ENCODE data around the gene LAMA2.
"Not testable (repeated sequence)": the region's sequence is repeated elsewhere in the genome, so short reads cannot be mapped to it uniquely, and the experiment has no call there.

Gene LAMA2

GRCh38 chr6:129026601-129027000, 143.7 kb downstream of the LAMA2 start:
- H3K9ac ChIP-seq (ENCODE audit: low read length): no peak overlapping the region
- no peaks in the 10 kb centered on the region for H3K9me3 ChIP-seq (ENCODE audit: control insufficient read depth, low read length)
- no peaks in the 10 kb centered on the region for H3K36me3 ChIP-seq (ENCODE audit: control insufficient read depth, insufficient read depth, low read length)
- no peaks in the 10 kb centered on the region for H3K27me3 ChIP-seq (ENCODE audit: control insufficient read depth, insufficient read depth, low read length)
- no peak overlapping the region for H3K4me3 ChIP-seq (ENCODE audit: low read length)
- no peaks in the 10 kb centered on the region for H3K4me1 ChIP-seq (ENCODE audit: control insufficient read depth, insufficient read depth, low read length)

GRCh38 chr6:129029778-129030177, 146.8 kb downstream of the LAMA2 start:
- Histone ChIP-seq H3K4me1 (ENCODE audit: control insufficient read depth, insufficient read depth, low read length) (no peaks in the 10 kb centered on the region), H3K27me3 (ENCODE audit: control insufficient read depth, insufficient read depth, low read length) (no peaks in the 10 kb centered on the region), H3K36me3 (ENCODE audit: control insufficient read depth, insufficient read depth, low read length) (no peaks in the 10 kb centered on the region), H3K9me3 (ENCODE audit: control insufficient read depth, low read length) (no peaks in the 10 kb centered on the region), H3K4me3 (ENCODE audit: low read length) (no peak overlapping the region), H3K9ac (ENCODE audit: low read length) (no peak overlapping the region)

- H3K27me3 ChIP-seq (ENCODE audit: control insufficient read depth, insufficient read depth, low read length): no peaks in the 10 kb centered on the region
- no peaks in the 10 kb centered on the region for H3K9me3 ChIP-seq (ENCODE audit: control insufficient read depth, low read length)
- no peak overlapping the region for H3K4me3 ChIP-seq (ENCODE audit: low read length)
- no peaks in the 10 kb centered on the region for H3K36me3 ChIP-seq (ENCODE audit: control insufficient read depth, insufficient read depth, low read length)
- H3K4me1 ChIP-seq (ENCODE audit: control insufficient read depth, insufficient read depth, low read length): no peaks in the 10 kb centered on the region
- no peak overlapping the region for H3K9ac ChIP-seq (ENCODE audit: low read length)
These were observed 147.3 kb downstream of the LAMA2 start for GRCh38 chr6:129030215-129030614.

GRCh38 chr6:129031051-129031599, 148.2 kb downstream of the LAMA2 start:
- Histone ChIP-seq H3K4me3 (ENCODE audit: low read length) (no peak overlapping the region), H3K36me3 (ENCODE audit: control insufficient read depth, insufficient read depth, low read length) (no peaks in the 10 kb centered on the region), H3K27me3 (ENCODE audit: control insufficient read depth, insufficient read depth, low read length) (no peaks in the 10 kb centered on the region), H3K4me1 (ENCODE audit: control insufficient read depth, insufficient read depth, low read length) (no peaks in the 10 kb centered on the region), H3K9ac (ENCODE audit: low read length) (no peak overlapping the region), H3K9me3 (ENCODE audit: control insufficient read depth, low read length) (no peaks in the 10 kb centered on the region)

- Histone ChIP-seq H3K36me3 (ENCODE audit: control insufficient read depth, insufficient read depth, low read length) (no peaks in the 10 kb centered on the region), H3K9ac (ENCODE audit: low read length) (no peak overlapping the region), H3K9me3 (ENCODE audit: control insufficient read depth, low read length) (no peaks in the 10 kb centered on the region), H3K4me3 (ENCODE audit: low read length) (no peak overlapping the region), H3K27me3 (ENCODE audit: control insufficient read depth, insufficient read depth, low read length) (no peaks in the 10 kb centered on the region), H3K4me1 (ENCODE audit: control insufficient read depth, insufficient read depth, low read length) (no peaks in the 10 kb centered on the region)
These were observed 149.7 kb downstream of the LAMA2 start for GRCh38 chr6:129032602-129033001.

GRCh38 chr6:129033180-129033579, 150.2 kb downstream of the LAMA2 start:
- Histone ChIP-seq H3K9ac (ENCODE audit: low read length) (no peak overlapping the region), H3K36me3 (ENCODE audit: control insufficient read depth, insufficient read depth, low read length) (no peaks in the 10 kb centered on the region), H3K27me3 (ENCODE audit: control insufficient read depth, insufficient read depth, low read length) (no peaks in the 10 kb centered on the region)

GRCh38 chr6:129033581-129033980, 150.6 kb downstream of the LAMA2 start:
- Histone ChIP-seq H3K27me3 (ENCODE audit: control insufficient read depth, insufficient read depth, low read length) (no peaks in the 10 kb centered on the region), H3K4me1 (ENCODE audit: control insufficient read depth, insufficient read depth, low read length) (no peaks in the 10 kb centered on the region), H3K9me3 (ENCODE audit: control insufficient read depth, low read length) (no peaks in the 10 kb centered on the region), H3K9ac (ENCODE audit: low read length) (no peak overlapping the region), H3K36me3 (ENCODE audit: control insufficient read depth, insufficient read depth, low read length) (no peaks in the 10 kb centered on the region), H3K4me3 (ENCODE audit: low read length) (no peak overlapping the region)

More at GRCh38 chr6:129033180-129033579, 150.2 kb downstream of the LAMA2 start:
- no peak overlapping the region for H3K4me3 ChIP-seq (ENCODE audit: low read length)
- no peaks in the 10 kb centered on the region for H3K9me3 ChIP-seq (ENCODE audit: control insufficient read depth, low read length)
- no peaks in the 10 kb centered on the region for H3K4me1 ChIP-seq (ENCODE audit: control insufficient read depth, insufficient read depth, low read length)

- H3K4me1 ChIP-seq (ENCODE audit: control insufficient read depth, insufficient read depth, low read length): no peaks in the 10 kb centered on the region
- H3K27me3 ChIP-seq (ENCODE audit: control insufficient read depth, insufficient read depth, low read length): no peaks in the 10 kb centered on the region
- H3K9ac ChIP-seq (ENCODE audit: low read length): no peak overlapping the region
- H3K4me3 ChIP-seq (ENCODE audit: low read length): no peak overlapping the region
- no peaks in the 10 kb centered on the region for H3K36me3 ChIP-seq (ENCODE audit: control insufficient read depth, insufficient read depth, low read length)
- H3K9me3 ChIP-seq (ENCODE audit: control insufficient read depth, low read length): no peaks in the 10 kb centered on the region
These were observed 158.6 kb downstream of the LAMA2 start for GRCh38 chr6:129041563-129041962.

GRCh38 chr6:129046526-129046925, 163.6 kb downstream of the LAMA2 start:
- H3K27me3 ChIP-seq (ENCODE audit: control insufficient read depth, insufficient read depth, low read length): no peaks in the 10 kb centered on the region
- H3K4me3 ChIP-seq (ENCODE audit: low read length): no peak overlapping the region
- H3K36me3 ChIP-seq (ENCODE audit: control insufficient read depth, insufficient read depth, low read length): no peaks in the 10 kb centered on the region
- H3K4me1 ChIP-seq (ENCODE audit: control insufficient read depth, insufficient read depth, low read length): no peaks in the 10 kb centered on the region
- no peak overlapping the region for H3K9ac ChIP-seq (ENCODE audit: low read length)
- no peaks in the 10 kb centered on the region for H3K9me3 ChIP-seq (ENCODE audit: control insufficient read depth, low read length)

GRCh38 chr6:129047834-129048233, 164.9 kb downstream of the LAMA2 start:
- H3K9ac ChIP-seq (ENCODE audit: low read length): no peak overlapping the region
- no peaks in the 10 kb centered on the region for H3K36me3 ChIP-seq (ENCODE audit: control insufficient read depth, insufficient read depth, low read length)
- no peak overlapping the region for H3K4me3 ChIP-seq (ENCODE audit: low read length)
- no peaks in the 10 kb centered on the region for H3K4me1 ChIP-seq (ENCODE audit: control insufficient read depth, insufficient read depth, low read length)
- H3K9me3 ChIP-seq (ENCODE audit: control insufficient read depth, low read length): no peaks in the 10 kb centered on the region
- H3K27me3 ChIP-seq (ENCODE audit: control insufficient read depth, insufficient read depth, low read length): no peaks in the 10 kb centered on the region

GRCh38 chr6:129050086-129050485, 167.1 kb downstream of the LAMA2 start:
- Histone ChIP-seq H3K36me3 (ENCODE audit: control insufficient read depth, insufficient read depth, low read length) (no peaks in the 10 kb centered on the region), H3K4me1 (ENCODE audit: control insufficient read depth, insufficient read depth, low read length) (no peaks in the 10 kb centered on the region), H3K4me3 (ENCODE audit: low read length) (no peak overlapping the region), H3K9me3 (ENCODE audit: control insufficient read depth, low read length) (no peaks in the 10 kb centered on the region), H3K9ac (ENCODE audit: low read length) (no peak overlapping the region), H3K27me3 (ENCODE audit: control insufficient read depth, insufficient read depth, low read length) (no peaks in the 10 kb centered on the region)

- not testable (repeated sequence) for H3K9me3 ChIP-seq (ENCODE audit: control insufficient read depth, low read length); H3K27me3 ChIP-seq (ENCODE audit: control insufficient read depth, insufficient read depth, low read length); H3K36me3 ChIP-seq (ENCODE audit: control insufficient read depth, insufficient read depth, low read length); H3K4me3 ChIP-seq (ENCODE audit: low read length); H3K4me1 ChIP-seq (ENCODE audit: control insufficient read depth, insufficient read depth, low read length); H3K9ac ChIP-seq (ENCODE audit: low read length)
These were observed 170.2 kb downstream of the LAMA2 start for GRCh38 chr6:129053143-129053542.

GRCh38 chr6:129055796-129056195, 172.9 kb downstream of the LAMA2 start:
- H3K36me3 ChIP-seq (ENCODE audit: control insufficient read depth, insufficient read depth, low read length): no peaks in the 10 kb centered on the region
- no peaks in the 10 kb centered on the region for H3K4me1 ChIP-seq (ENCODE audit: control insufficient read depth, insufficient read depth, low read length)
- no peak overlapping the region for H3K9ac ChIP-seq (ENCODE audit: low read length)
- H3K27me3 ChIP-seq (ENCODE audit: control insufficient read depth, insufficient read depth, low read length): no peaks in the 10 kb centered on the region
- no peaks in the 10 kb centered on the region for H3K9me3 ChIP-seq (ENCODE audit: control insufficient read depth, low read length)
- H3K4me3 ChIP-seq (ENCODE audit: low read length): no peak overlapping the region
